ENCODE results near the gene DLG2.
"Not testable (repeated sequence)": the region's sequence is repeated elsewhere in the genome, so short reads cannot be mapped to it uniquely, and the experiment has no call there.

Gene DLG2

GRCh38 chr11:85110246-85110645 is 516.9 kb downstream of the DLG2 start:
- not testable (repeated sequence) for DNase-seq (ENCODE audit: low spot score)

- no peak for DNase-seq (ENCODE audit: low spot score)
These were observed 518.0 kb downstream of the DLG2 start for GRCh38 chr11:85109141-85109540.

DNA sequence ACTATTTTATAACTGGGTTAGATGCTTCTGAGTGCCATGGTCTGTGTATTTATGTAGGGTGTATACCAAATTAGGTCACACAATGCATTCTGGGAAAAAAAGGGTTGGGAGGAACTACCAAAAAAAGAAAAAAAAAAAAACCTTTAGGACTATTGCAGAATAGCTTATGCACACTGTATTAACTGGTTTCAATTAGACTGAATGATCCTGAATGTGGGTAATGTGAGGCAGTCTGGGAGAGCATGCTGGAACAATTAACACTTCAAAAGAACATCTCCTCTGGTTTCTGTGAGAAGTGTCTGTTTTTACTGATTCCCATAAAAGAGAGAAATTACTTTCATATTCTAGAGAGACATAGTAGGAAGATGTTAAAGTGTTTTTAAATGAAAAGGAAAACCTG is 521.3 kb downstream of the DLG2 start:
- DNase-seq (ENCODE audit: low spot score) = no peak

- DNase-seq (ENCODE audit: low spot score) = no peak
These were observed 527.6 kb downstream of the DLG2 start for GRCh38 chr11:85099522-85099921.

DNA sequence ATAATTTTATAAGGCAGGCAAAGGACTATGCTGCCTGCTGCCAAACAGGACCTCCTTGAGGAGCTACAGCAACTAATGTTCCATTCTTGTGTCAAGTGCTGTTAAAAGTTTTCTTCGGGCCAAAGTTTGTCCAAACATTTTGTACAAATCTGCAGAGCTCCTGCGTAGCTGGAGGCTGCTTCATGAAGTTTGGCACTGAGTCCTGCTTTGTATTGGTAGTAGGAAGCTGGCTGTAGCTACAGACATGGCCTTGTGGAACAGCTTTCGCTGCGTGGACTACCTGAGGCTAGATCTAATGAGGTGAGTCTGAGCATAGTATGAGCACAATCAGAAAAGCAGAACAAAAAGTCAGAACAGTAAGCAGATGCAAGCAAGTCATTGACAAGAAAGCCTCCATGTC is 528.1 kb downstream of the DLG2 start:
- no peak for DNase-seq (ENCODE audit: low spot score)

- no peak for DNase-seq (ENCODE audit: low spot score)
These were observed 530.2 kb downstream of the DLG2 start for GRCh38 chr11:85096939-85097338.

- no peak for DNase-seq (ENCODE audit: low spot score)
These were observed 531.9 kb downstream of the DLG2 start for GRCh38 chr11:85095239-85095638.

GRCh38 chr11:85094795-85095194 is 532.3 kb downstream of the DLG2 start:
- DNase-seq (ENCODE audit: low spot score) = no peak

- DNase-seq (ENCODE audit: low spot score) = no peak
These were observed 537.5 kb downstream of the DLG2 start for GRCh38 chr11:85089654-85090053.

- DNase-seq (ENCODE audit: low spot score) = no peak
These were observed 538.9 kb downstream of the DLG2 start for GRCh38 chr11:85088286-85088685.

DNA sequence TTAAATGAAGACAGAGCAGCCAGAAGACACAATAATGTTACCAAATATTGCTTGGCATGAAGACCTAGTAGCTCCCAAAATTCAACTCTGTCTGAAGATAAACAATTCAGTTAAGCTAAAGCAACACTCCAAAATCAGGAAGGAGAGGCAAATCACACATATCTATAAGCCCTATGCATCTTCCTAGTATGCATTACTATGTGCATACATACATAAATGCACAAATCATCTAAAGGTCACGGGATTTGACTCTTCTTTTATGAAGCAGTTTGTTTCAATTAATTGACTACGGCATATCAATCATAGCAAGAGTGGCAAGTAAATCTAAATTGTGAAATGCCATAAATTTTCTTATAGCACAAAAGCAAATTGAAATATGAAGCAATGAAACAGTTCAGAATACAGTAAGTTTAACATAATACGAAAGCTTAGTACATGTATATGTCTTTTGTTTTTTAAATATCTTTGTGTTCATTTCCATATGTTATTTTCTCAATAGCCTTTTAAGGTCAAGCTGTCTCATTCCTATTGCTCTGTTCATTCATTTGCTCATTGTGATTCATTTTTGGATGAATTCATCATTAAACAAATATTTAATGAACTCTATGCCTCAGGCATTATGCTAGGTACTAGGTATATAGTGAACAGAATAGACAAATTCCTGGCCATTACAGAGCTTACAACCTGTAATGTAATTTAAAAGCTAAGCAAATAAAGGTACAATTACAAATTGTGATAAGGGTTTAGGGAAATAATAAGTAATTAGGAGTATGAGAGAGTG is 540.5 kb downstream of the DLG2 start:
- DNase-seq (ENCODE audit: low spot score) = no peak

DNA sequence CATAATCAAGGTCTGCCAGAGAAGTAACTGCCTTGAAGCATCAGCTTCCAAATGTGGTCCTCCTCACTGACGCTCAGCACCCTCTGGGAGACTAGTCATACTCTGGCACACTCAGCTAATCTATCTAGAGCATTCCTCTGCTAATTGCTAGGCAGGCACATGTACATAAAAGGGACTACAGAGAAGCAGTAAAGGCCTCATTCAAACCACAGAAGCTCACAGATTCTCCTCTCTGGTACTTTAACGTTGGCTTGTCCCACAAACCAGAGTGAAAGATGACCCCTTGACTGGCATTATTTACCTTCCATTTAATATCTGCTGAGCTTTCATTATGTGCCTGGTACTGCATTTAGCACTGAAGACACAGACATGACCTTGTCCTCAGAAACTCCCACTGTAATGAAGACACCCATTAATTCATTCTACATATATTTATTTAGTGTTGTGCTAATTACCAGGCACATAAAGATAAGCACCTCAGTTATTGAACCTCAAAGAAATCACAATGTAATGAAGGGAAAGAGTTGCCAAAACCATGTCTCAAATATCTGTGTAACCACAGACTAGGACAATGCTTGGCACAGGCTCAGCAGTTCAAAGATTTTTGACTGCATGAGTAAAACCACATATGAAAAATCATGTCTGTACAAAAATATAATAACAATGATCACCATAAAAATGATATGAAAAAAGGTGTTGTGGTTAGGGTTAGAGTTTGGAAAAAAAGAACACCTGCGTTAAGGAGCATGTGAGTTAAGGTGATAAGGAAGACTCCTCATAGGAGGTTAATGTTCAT is 550.4 kb downstream of the DLG2 start:
- DNase-seq (ENCODE audit: low spot score) = no peak

- DNase-seq (ENCODE audit: low spot score) = no peak
These were observed 564.5 kb downstream of the DLG2 start for GRCh38 chr11:85062659-85063058.

DNA sequence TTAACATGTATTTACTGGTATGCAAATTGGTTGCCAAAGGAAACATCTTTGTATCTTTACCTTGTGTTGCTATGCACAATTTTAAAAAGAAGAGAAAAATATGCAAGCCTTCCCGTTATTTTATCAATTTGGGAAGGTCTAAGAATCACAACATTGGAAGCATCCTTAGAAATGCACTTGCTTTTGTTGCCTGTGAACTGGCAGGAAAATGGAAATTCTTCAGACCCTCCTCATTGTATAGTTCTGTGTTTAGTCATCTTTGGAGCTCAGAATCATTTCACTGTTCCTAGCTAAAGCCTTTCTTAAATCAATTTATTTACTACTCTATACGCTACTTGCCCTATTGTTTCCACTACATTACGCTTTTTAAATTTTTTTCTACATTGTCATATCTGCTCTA is 574.5 kb downstream of the DLG2 start:
- DNase-seq (ENCODE audit: low spot score) = no peak

GRCh38 chr11:85048801-85049200 is 578.3 kb downstream of the DLG2 start:
- DNase-seq (ENCODE audit: low spot score) = no peak

DNA sequence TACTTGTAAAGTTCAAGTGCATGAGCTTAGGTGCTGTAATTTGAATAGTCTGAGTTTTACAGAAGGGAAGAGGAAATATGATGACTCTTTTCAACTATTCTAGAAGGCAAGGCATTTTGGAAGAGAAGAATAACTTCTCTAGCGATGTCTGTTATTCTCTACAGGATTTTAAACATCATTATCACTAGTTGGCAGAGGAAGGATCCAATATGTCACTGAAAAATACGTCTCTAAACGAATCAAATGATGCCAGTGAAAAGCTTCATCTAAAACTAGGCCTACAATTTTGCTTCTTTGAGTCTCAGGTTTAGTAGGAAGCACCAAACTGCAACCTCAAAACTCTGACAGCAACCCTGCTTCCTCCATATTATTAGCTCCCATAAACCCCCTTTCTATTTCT is 581.4 kb downstream of the DLG2 start:
- no peak for DNase-seq (ENCODE audit: low spot score)

DNA sequence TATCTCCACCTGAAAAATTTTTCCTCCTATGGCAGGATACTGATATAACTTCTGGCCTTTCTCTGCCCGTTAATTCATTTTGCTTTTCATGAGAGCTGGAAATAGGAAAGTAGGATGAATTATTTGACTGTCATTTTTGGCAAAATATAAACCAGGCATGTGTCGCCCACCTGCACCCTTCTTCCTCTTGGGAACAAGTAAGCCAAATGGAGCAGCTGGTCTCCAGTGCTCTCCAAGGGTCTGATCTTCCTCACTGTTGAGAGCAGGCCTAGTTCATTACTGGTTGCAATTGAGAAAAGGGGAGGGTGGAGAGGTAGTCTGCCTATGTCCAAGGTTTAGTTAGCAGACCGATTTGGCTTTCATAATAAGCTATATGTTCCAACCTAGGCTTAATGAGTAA is 582.2 kb downstream of the DLG2 start:
- DNase-seq (ENCODE audit: low spot score) = no peak

DNA sequence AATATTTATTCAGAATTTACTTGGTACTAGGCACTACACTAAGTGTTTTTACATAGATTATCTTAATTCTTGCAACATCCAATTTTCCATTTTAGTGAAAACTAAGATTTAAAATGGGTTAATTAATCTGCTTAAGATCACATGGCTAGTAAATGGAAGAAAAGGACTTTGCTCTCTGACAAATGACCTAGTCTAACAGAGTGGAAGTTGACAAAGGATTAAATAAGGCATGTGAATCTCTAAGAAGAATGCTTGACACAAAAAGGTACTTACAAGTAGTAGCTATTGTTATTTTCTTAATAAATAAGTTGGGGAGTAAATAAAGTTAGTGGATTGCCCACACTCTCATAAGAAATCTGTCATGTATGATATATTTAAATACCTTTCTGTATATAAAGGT is 584.8 kb downstream of the DLG2 start:
- DNase-seq (ENCODE audit: low spot score) = no peak

GRCh38 chr11:85040166-85040565 is 587.0 kb downstream of the DLG2 start:
- DNase-seq (ENCODE audit: low spot score) = no peak

DNA sequence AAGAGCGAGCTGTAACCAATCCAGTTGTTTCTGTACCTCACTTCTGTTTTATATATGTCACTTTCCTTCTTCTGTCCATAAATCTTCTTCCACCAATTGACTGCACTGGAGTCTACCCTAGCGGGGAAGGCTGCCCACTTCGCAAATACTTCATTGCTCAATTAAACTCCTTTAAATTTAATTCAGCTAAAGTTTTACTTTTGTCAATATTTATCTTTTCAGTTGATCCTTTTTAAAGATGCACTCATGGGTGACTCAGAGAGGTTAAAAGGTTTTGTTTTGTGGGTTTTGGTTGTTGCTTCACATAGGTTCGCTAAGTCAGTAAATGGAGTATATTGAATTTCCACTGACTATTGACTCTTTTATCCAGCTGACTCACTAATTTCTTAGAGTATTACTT is 597.2 kb downstream of the DLG2 start:
- DNase-seq (ENCODE audit: low spot score) = no peak

GRCh38 chr11:85028329-85029101 is 598.6 kb downstream of the DLG2 start:
- DNase-seq (ENCODE audit: low spot score) = no peak

DNA sequence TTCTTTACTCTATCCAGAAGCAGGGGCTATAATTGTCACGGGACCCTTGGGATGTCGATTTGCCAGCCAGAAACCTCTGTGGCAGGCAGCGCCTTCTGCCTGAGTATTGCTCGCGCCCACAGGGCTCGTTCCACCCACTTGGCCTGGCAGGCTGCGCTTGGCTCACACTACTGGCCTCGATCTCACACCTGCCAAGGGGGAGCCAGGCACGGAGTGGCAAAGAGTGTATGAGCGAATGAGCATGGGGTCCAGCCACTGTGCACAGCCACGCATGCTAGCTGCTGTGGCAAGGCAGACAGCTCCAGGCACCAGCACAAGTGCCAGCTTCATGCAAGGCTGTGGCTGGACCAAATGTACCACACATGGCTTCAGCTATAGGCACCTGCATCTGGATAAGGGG is 599.8 kb downstream of the DLG2 start:
- no peak for DNase-seq (ENCODE audit: low spot score)

DNA sequence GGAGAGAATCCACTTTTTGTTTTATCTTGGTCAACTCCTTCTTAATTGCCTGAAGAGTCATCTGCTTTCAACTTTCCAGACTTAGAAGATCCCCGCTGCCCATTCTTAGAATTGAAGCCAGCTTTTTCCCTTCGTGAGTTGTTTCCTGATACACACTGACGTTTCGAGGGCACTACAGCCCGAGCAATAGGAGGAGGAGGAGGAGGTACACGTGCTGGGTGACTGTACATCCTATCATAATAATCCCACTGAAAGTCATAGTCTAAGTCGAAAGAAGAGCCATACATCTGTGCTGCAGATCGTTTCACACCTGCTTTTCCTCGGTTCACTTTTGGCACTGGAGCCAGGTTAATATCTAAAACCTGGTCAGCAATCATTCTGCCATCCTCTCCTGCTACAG is 606.1 kb downstream of the DLG2 start:
- no peak for DNase-seq (ENCODE audit: low spot score)
